ENCODE data around the gene EPHB2.
A peak's percentile ranks its signal among the peaks of the same experiment; 100 is the strongest.

GRCh38 chr1:22801347-22801746, 90.7 kb downstream of the EPHB2 start:
- TF ChIP-seq, protein P1, sequence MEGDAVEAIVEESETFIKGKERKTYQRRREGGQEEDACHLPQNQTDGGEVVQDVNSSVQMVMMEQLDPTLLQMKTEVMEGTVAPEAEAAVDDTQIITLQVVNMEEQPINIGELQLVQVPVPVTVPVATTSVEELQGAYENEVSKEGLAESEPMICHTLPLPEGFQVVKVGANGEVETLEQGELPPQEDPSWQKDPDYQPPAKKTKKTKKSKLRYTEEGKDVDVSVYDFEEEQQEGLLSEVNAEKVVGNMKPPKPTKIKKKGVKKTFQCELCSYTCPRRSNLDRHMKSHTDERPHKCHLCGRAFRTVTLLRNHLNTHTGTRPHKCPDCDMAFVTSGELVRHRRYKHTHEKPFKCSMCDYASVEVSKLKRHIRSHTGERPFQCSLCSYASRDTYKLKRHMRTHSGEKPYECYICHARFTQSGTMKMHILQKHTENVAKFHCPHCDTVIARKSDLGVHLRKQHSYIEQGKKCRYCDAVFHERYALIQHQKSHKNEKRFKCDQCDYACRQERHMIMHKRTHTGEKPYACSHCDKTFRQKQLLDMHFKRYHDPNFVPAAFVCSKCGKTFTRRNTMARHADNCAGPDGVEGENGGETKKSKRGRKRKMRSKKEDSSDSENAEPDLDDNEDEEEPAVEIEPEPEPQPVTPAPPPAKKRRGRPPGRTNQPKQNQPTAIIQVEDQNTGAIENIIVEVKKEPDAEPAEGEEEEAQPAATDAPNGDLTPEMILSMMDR (CRISPR knock-in tag; IDR thresholded peaks at IDR 0.05) = no peak
- TF ChIP-seq POLR2AphosphoS5 (IDR thresholded peaks at IDR 0.05; ENCODE audit: low read depth, low read length) = no peak
- TF ChIP-seq, protein P2, sequence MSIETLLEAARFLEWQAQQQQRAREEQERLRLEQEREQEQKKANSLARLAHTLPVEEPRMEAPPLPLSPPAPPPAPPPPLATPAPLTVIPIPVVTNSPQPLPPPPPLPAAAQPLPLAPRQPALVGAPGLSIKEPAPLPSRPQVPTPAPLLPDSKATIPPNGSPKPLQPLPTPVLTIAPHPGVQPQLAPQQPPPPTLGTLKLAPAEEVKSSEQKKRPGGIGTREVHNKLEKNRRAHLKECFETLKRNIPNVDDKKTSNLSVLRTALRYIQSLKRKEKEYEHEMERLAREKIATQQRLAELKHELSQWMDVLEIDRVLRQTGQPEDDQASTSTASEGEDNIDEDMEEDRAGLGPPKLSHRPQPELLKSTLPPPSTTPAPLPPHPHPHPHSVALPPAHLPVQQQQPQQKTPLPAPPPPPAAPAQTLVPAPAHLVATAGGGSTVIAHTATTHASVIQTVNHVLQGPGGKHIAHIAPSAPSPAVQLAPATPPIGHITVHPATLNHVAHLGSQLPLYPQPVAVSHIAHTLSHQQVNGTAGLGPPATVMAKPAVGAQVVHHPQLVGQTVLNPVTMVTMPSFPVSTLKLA (IDR thresholded peaks at IDR 0.05) = peak; percentile 13; the same call in 1 of the 2 replicates
- TF ChIP-seq ZNF703 (CRISPR knock-in tag; IDR thresholded peaks at IDR 0.05; ENCODE audit: borderline replicate concordance) = no peak
- TF ChIP-seq CBX1 (IDR thresholded peaks at IDR 0.05; ENCODE audit: low read depth) = no peak
- no peak for TF ChIP-seq KDM1A (CRISPR knock-in tag; IDR thresholded peaks at IDR 0.05)
- TF ChIP-seq TCF12 (IDR thresholded peaks at IDR 0.05) = no peak
- TF ChIP-seq TCF12 (CRISPR knock-in tag; IDR thresholded peaks at IDR 0.05) = no peak

Data from HepG2 (cell line).